ENCODE data around the gene KCNH3. TPM values are rescaled to one million over a fixed set of nuclear protein-coding genes. Genes with fewer than 3 reads are reported as not detected.

Gene KCNH3
- 0.93 TPM for total RNA-seq

GRCh38 chr12:49538510-49539403, at the start of gene KCNH3:
TSS of gene KCNH3 (plus strand) at chr12:49539030. CDS start at chr12:49539417, 387 bp downstream.

GRCh38 chr12:49567611-49568441, 29.0 kb downstream of the KCNH3 start, which contains the start of gene MCRS1:
TSS of gene MCRS1 (minus strand) at chr12:49568142. CDS start at chr12:49566731, 1,411 bp downstream.

GRCh38 chr12:49605539-49605938, 66.7 kb downstream of the KCNH3 start, which contains the start of gene FAM186B:
TSS of gene FAM186B (minus strand) at chr12:49605639. CDS start at chr12:49605477, 162 bp downstream.

Other genes starting within 250 kb of the KCNH3 start
- 18.9 TPM for gene PRPH, start 243.9 kb upstream of the KCNH3 start, total RNA-seq
- gene TROAP, start 215.8 kb upstream of the KCNH3 start, total RNA-seq, result 6.2 TPM
- 0.55 TPM for gene C1QL4, start 201.8 kb upstream of the KCNH3 start, total RNA-seq
- gene DNAJC22, start 192.1 kb upstream of the KCNH3 start, total RNA-seq, result 1.4 TPM
- 44.1 TPM for gene SPATS2, start 171.6 kb upstream of the KCNH3 start, total RNA-seq
- 53.1 TPM for gene MCRS1, start 29.1 kb downstream of the KCNH3 start, total RNA-seq
- gene FAM186B, start 66.6 kb downstream of the KCNH3 start, total RNA-seq, result 0.44 TPM
- 27.5 TPM for gene PRPF40B, start 84.5 kb downstream of the KCNH3 start, total RNA-seq
- 30.1 TPM for gene FMNL3, start 168.4 kb downstream of the KCNH3 start, total RNA-seq
- 310 TPM for gene TMBIM6, start 202.5 kb downstream of the KCNH3 start, total RNA-seq